GM18519 (cell line): ENCODE data around the gene FMNL2.
A peak's percentile ranks its signal among the peaks of the same experiment; 100 is the strongest.

Source experiments
- ATAC-seq: cut with Tn5 transposase; IDR thresholded peaks from one replicate; pipeline ENCODE4 v1.9.1; 2021; ENCODE audit warnings: mild to moderate bottlenecking, moderate library complexity; ENCODE audit not compliant: unreplicated experiment, low FRiP score

FMNL2 gene

DNA sequence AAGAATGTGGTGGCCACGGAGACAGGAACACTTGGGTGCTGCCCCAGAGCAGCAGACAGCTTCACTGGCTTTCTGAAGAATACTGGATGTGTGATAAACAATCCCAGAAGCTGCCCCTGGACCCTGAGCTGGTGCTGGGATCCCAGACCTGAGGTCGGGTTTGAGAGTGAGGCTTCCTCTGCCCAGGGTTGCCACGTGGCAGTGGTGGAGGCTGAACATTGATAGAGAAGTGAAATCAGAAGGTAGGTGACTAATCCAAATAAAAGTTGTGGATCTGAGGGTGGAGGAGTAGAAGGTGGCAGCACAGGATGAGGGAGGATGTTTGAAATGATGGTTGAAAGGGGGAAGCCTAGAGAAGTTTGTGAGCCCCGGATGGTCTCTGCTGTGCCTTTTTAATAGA, 64.0 kb downstream of the FMNL2 start:
- ATAC-seq, result no peak

DNA sequence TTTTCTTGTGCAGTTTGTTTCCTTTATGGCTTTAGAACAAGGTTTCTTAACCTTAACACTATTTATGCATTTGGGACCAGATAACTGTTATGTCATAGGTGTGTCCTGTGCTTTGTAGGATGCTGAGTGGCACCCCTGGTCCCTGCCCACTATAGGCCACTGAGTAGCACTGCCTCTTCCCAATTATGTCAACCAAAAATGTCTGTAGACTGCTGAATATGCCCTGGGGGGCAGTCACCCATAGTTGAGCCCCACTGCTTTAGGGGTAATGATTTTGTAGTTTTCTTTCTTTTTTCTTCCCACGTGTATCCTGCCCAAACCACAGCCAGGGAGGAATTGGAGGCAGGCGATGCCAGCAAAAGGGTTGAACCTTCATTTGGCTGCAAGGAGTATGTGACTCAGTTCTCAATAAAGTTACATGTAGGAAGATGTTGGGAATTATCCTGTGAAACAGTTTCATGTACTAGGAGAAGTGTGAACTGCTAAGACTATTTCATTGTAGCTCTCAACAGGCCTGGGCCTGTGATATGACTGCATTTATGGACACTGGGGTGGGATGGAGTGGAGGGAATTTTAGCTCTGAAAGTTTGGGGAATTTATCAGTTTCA, 65.7 kb downstream of the FMNL2 start:
- no peak for ATAC-seq

DNA sequence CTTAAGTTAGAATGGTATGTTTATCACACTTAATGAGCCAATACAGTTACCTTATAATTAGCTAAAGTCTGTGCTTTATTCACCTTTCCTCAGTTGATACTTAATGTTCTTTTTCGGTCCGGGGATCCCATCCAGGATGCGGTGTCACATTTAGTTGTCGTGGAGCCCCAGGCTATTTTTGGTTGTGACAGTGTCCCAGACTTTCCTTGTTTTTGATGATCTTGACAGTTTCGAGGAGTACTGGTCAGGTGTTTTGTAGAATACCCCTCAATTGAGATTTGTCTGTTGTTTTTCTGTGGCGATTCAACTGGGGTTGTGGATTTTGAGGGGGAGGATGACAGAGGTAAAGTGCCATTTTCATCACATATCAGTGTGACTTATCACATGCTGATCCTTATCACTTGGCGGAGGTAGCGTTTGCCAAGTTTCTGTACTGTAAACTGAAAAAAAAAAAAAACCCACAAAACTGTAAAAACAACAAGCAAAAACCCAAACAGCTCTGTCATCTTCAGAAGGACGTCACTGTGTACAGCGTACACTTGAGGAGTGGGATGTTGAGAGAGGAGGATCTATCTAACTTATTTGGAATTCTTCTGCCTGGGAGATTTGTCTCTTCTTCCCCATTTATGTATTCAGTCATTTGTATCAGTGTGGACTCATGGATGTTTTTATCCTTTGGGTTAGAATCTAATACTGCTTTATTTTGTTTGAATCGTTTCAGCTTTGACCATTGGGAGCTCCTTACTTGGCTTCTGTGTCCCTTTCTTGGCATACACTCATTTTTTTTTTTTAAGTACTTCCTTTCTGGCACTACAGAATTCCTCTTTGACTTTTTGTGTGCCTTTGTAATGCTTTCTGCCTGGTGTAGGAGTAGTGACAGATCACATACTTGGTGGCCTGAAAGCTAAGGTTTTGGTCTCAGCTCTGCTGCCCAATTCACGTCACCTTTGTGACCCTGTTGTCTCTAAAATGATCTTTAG, 68.1 kb downstream of the FMNL2 start:
- ATAC-seq, result no peak

DNA sequence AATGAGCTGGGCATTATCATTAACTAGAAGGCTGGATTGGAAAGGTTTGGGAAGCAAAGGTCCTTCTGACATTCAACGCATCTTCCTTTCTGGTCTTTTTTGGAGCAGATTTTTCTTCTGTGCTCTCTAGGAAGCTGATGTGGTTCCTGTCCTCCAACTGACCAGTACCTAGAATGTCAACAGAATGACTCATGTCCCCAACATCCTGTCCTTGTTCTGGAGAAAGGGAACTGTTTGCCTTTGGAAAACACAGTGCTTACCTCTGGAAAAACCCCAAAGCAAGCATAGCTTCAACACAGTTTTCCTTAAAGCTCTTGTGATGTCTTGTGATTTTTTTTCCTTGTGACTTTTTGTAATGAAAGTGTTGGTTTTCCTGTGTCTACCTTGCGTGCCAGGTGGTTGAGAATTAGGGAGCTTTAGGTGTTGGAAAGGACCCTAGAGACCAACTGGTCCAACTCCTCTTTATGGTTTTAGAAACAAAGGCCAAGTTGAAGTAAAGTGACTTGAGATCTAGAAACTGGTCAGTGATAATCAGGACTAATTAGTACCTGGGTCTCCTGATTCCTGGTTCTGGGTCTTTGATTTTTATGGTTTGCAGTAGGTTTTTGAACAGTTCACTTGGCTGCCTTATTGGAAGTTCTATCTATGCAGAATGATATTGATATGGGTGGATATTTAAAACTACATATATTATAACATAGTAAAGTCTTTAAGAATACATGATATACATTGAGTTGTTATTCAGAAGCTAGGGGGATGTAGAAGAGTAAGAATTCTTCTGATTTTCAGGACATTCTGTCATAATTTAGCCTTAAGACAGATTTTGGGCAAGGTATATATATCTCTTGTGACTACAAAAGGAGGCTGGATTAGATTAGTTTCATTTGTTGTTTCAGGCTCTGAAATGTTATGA, 70.5 kb downstream of the FMNL2 start:
- ATAC-seq, result peak; percentile 4

DNA sequence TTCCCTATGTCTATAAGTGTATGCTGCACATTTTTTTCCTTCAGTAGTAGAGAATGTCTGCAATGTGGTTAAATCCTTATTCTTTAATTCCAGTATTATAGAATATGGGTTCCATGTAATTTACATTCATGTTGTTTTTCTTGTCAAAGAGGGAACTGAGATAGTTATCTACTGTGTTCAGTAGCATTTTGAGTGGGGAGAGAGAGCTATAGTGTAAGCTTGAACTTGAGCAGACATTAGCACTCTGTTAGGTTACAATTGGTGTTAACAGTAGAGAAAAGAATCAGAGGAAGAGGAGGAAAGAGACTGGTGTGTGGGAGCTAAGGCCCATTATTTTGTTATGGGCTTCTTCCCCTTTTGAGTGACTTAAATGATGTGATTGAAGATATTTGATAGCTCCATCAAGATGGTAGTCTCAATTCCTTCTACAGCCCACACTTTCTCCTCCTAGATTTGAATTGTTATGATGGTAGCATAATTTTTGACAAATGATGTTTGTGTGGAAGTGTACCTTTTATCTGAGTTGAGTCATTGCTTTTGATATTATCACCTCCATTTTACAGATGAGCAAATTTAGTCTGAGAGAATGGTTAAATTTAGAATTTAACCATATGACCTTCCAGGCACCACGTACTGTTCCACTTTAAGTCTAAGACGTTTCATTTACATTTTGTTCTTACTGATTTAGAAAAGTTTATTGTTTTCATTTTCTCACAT, 71.3 kb downstream of the FMNL2 start:
- ATAC-seq, result peak; percentile 50

DNA sequence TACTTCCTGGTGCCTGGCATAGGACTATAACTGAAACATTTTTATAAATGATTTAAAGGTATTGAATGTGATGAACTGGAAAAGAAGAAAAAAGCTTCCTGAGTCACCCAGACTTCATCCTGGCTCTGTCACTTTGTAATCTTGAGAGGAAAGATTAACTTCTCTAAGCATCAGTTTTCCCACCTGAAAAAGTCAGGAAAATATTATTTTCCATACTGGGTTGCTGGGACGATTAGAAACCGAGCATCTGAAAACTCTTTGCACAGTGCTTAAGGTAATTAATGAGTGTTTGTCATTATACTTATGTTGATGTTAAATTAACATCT, 71.8 kb downstream of the FMNL2 start:
- ATAC-seq, result no peak

DNA sequence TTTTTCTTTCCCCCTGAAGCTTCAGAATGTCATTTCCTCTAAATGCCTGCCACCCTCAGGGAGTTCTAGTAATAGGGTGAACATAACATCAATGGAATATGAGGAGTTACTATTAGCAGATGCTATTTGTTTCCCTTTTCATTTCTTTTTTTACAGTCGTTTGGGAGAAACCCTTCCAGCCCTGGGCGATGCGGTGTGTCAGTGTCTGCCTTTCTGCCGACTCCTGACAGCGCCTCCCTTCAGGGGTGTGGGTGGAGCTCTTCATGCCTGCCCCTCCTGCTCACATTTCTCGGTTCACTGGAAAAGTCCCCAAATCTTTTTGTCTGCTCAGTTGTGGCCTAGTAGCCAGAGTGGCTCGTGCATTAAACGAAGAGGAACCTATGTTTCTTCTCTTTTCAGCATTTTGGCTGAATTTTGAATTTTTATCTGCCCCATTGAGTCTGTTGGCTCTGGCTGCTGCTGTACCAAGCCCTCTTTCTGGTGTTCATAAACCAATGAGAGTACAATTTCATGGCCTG, 72.3 kb downstream of the FMNL2 start:
- ATAC-seq, result peak; percentile 63

DNA sequence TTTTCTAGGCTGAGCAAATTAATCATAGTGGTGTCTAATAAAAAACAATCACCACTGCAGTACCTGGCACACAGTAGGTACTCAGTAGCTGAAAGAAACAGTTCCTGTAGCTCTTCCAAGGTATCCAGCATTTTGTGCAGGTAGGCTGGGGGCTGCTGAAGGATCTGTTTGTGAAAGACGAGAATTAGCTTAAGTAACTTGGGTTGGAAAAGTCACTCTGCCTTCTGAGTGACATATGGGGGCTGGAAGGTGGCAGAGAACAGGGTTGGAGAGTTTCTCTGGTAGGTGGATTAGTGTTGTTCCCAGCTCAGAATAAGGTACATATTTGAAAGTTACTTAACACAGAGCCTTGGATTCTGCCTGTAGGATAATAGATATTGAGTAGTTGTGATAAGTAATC, 72.8 kb downstream of the FMNL2 start:
- no peak for ATAC-seq

DNA sequence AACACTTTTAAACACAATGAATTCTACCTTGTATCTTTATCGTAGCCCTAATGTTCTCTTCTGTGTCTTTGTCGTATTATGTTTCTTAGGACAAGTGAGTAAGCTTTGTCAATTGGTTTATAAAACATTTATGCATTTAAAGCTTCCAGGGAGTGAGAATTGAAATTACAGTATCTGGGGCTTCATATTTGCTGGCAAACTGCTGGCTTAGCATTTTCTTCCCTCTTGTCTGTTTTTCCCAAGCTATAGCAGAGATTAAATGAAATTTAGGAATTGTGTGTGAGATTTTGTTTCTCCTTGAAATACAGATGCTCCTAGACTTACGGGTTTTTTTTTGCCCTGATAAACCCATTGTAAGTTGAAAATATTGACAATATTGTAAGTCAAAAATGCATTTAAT, 73.3 kb downstream of the FMNL2 start:
- ATAC-seq, result no peak

DNA sequence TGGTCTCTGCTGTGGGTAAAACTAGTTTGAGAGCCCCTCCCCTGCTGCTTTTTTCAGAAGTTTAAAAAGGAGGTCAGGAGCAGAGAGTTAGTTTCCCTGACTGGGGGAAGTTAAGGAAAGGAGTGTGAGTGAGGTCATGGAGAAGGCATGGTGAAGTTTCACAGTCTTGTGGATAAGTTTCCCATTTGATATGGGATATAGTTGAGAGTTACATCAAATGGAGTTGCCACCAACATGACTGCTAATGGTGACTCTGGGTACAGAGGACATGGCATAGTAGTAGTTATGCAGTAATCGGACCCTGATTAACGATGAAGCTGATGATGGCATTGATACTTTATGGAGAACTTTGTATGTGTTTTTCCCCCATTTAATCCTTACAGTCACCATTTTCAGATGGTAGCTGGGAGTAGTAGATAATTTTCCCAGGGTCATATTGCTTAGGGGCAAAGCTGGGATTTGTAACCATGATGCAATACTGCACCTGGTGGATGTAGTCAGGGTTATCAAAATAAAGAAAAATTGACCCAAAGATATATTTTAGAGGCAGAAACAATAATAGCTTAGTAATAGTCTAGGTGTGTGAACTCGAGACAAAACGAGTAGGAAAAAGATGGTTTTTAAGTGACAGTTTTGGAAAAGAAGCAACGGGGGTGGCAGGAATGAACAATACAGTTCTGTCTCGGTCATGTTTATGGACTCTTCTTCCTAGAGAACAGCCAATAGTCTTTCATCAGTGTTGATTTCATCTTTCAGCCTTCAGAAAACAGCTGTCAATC, 74.6 kb downstream of the FMNL2 start:
- no peak for ATAC-seq

DNA sequence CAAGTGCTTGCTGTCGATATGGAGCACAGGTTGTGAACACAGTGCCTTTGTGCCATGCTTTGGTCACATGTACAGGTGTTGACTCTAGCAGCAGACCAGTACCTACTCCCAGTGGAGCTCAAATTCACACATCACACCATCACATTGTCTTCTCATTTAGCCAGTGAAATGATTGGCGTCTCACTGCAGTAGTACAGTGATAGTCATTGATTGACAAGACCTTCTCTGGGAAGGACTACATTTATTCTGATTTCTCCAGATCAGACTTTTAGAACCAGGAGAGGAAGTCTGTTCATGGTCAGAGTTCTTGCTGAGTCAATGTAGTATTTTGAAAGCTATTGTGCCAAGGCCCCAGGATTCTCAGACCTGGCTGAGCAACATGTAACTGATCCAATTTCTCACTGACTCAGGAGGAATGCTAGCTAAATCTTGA, 75.2 kb downstream of the FMNL2 start:
- no peak for ATAC-seq

DNA sequence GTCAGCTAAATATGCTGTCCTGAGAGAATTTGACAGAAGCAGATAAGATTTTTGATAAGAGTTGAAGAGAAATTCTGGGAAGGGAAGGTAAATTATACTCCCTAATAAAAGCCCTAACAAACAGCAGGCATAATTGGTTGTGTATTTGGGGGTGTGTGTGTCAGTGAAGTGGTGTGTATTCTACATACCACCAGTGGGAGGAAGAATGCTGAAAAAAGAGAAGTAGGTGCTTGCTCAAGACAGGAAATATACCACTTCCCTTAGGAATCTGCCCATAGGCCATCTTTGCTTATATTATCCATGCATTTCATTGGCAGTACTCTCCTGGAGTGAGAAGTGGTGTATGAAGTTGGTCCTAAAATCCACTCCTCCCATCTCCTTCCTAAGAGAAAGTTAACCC, 76.2 kb downstream of the FMNL2 start:
- no peak for ATAC-seq

DNA sequence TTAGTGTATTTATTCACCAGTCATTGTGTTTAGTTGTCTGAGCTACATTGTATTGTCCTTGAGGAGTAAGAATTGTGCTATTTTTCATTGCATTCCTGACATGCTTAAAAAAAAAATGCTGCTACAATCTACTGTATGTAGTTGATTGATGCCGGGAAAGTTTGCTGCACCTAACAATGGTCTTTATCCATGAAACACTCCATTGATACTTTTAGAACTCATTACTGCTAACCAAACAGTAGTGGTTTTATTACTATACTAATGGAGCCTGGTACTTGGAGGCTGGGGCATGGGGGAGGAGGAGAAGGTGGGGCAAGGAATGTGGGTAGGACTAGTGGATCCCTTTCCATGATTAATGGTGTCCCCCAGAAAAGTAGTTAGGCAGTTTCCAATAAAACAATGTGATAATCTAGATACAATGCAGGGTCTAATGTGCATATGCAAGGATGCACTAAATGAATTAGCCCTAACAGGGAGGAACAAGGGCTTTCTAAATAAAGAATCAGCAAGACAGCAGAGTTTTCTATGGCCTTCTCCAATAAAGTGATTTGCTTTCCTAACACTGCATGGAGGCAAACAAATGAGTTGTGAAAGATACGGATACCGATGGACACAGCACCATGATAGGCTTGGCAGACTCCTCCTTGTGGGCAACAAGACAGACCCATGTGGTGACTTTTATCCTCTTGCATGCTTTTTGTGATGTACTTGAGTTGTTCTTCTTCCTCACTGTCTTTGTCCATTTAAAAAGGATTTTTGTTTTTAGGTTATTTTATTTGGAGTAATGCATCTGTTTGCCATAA, 78.5 kb downstream of the FMNL2 start:
- no peak for ATAC-seq

DNA sequence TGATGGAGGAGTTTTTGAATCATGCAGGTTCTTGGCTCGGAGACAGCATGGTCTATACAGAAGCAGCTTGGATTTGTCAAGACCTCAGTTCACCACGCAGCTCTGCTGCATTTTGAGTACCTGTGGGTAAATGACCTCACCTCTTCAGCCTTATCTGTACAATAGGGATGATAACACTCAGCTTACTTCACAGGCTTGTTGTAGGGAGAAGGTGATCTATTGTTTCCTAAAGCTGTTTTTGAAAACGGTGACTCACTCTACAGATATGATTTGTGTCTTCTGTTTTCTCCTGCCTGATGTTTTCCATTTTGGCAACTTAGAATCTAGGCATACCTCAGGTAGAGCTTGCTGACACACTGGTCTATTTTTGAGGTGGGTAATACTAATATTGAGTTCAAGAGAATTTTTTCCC, 80.3 kb downstream of the FMNL2 start:
- ATAC-seq, result no peak

DNA sequence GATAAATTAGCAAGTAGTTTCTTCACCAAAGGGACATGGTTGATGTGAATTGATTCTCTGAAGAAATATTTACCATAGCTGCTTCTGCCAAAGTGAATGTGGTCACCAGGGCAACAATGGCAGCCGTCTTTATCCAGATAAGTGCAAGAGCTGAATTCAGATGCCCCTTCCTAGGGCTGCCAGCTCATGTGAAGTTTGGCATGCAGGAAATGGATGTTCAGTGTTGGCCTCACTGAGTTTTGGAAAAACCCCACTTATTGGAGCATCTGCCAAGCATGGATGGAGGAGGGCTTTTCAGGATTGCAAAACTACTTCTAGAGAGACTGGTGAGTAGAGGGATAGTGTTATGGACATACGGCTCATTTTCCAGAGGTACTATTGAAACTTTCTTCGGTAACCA, 80.8 kb downstream of the FMNL2 start:
- ATAC-seq, result no peak

DNA sequence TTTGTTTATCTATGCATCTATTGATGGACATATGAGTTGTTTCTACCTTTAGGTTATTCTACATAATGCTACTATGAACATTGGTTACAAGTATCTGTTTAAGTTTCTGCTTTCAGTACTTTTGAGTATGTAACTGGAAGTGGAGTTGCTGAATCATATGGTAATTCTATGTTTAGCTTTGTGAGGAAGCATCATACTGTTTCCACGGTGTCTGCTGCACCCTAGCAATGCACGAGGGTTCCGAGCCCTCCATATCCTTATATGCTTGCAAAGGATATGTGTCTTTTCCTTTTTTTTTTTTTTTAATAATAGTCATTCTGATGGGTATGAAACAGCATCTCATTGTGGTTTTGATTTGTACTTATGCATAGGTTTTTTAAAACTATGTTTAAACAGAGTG, 83.7 kb downstream of the FMNL2 start:
- ATAC-seq, result no peak

DNA sequence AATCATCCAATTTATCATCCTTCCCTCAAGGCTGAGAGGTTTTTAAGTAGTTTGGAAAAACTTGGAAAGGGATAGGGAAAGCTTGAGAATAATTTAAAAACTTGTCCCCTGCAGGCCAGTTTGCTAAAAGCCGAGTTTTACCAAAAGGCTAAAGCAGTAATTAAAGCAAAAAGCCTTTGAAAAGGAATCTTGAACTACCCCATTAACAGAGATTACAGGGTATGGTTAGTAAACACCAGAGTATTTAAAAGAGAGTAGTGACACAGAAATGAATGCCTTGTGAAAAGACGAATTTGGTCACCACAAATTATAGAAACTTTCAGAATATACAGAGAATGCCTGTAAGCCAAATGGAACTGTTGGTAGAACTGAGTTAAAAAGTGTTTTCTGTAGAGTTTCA, 85.0 kb downstream of the FMNL2 start:
- no peak for ATAC-seq

DNA sequence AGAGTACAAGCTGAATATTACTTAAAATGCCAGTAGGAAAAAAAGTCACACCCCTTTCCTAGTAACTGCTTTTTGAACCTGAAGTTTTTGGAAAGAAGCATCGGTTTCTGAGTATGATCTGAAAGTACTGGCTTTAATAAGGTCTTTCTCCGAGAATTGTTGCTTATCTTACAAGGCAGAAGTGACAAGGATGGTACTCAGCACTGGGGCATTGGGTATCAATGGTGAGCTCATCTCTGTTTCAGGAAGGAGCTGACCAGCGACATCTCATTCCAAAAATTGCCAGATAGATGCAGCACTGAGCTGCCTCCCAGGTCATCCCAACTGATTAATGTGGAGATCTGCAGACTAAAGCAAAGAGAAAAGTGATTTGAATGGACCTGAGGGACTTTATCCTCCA, 85.4 kb downstream of the FMNL2 start:
- ATAC-seq, result no peak

DNA sequence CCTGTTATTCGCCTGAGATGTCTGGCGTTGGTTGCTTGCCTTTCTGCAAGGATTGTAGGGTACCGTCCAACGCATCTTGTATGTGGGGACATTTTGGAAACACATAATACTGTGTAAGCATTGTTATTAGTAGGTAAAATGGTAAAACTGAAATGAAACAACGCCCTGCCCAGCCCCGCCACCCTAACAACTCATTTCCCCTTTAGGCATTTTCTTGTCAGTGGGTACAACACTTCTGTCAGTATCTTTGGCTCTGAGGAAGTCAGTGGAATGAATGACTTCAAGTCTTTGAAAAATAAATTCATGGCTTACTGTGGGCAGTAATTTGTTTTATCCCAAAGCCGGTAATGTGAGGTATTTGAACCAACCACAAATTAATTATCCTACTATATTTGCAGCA, 86.0 kb downstream of the FMNL2 start:
- ATAC-seq, result no peak
